GM23338 (cell line): ENCODE measurements around the gene GSTK1.

Experiments used
- CREB1 ChIP-seq: fragments of 250-450 bp; sonication (Bioruptor Pico); IDR thresholded peaks from 2 replicates; pipeline ENCODE4 v1.5.0; 2020; ENCODE audit warnings: low read depth, mild to moderate bottlenecking, moderate library complexity
- EZH2 ChIP-seq: fragments of 200-600 bp; sonication (generic); IDR thresholded peaks from one replicate; pipeline ENCODE4 v1.8.0; 2017; ENCODE audit warnings: antibody characterized with exemption, mild to moderate bottlenecking, low read depth; ENCODE audit not compliant: unreplicated experiment
- EZH2phosphoT487 ChIP-seq: fragments of 200-600 bp; sonication (generic); IDR thresholded peaks from one replicate; pipeline ENCODE4 v1.8.1; 2018; ENCODE audit warnings: antibody characterized with exemption; ENCODE audit not compliant: unreplicated experiment
- JUNB ChIP-seq: IDR thresholded peaks from one replicate; pipeline ENCODE4 v1.6.1; 2016; ENCODE audit warnings: antibody characterized with exemption; ENCODE audit not compliant: unreplicated experiment
- NANOG ChIP-seq: IDR thresholded peaks from 2 replicates; pipeline ENCODE4 v1.6.1; 2016; ENCODE audit warnings: antibody characterized with exemption, borderline replicate concordance
- POLR2AphosphoS5 ChIP-seq: IDR thresholded peaks from 2 replicates; pipeline ENCODE4 v1.6.1; 2016; ENCODE audit warnings: antibody characterized with exemption, low read depth
- STAT1 ChIP-seq: IDR thresholded peaks from one replicate; pipeline ENCODE4 v1.6.1; 2016; ENCODE audit warnings: antibody characterized with exemption; ENCODE audit not compliant: unreplicated experiment
- TF ChIP-seq, protein P1 (sequence below), 2 experiments: fragments of 200-600 bp in 1 of 2; sonication (generic) in 1 of 2; conservative IDR thresholded peaks; 2 replicates each; pipeline versions ENCODE4 v1.5.1 to v1.6.1; 2016 to 2017; ENCODE audit warnings: antibody characterized with exemption in 2 of 2, low read depth in 2 of 2, mild to moderate bottlenecking in 2 of 2, moderate library complexity in 1 of 2

DNA sequence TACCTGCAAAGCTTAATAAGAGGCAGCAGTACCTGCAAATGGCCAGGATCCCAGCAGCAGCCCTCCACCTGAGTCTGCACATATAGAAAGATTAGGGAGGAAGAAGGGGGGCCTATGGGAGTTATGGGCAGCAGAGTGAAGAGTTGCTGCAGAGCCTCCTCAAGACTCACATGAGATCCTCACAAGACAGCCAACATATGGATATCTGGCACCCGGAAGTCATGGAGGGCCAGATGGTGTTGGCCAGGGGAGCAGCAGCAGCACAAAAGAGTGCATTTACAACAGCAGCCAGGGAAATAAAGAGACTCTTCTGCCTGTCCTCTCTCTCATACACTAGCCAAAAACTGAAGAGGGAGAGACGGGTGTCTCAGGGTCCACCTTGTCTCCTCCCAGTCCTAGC is 45.4 kb upstream of the GSTK1 start:
- TF ChIP-seq POLR2AphosphoS5, result no peak
- TF ChIP-seq, protein P1, sequence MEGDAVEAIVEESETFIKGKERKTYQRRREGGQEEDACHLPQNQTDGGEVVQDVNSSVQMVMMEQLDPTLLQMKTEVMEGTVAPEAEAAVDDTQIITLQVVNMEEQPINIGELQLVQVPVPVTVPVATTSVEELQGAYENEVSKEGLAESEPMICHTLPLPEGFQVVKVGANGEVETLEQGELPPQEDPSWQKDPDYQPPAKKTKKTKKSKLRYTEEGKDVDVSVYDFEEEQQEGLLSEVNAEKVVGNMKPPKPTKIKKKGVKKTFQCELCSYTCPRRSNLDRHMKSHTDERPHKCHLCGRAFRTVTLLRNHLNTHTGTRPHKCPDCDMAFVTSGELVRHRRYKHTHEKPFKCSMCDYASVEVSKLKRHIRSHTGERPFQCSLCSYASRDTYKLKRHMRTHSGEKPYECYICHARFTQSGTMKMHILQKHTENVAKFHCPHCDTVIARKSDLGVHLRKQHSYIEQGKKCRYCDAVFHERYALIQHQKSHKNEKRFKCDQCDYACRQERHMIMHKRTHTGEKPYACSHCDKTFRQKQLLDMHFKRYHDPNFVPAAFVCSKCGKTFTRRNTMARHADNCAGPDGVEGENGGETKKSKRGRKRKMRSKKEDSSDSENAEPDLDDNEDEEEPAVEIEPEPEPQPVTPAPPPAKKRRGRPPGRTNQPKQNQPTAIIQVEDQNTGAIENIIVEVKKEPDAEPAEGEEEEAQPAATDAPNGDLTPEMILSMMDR (conservative IDR thresholded peaks at IDR 0.05; ENCODE audit: low read depth in 2 of 2), result no peak
- TF ChIP-seq EZH2, result no peak
- TF ChIP-seq JUNB, result no peak
- TF ChIP-seq CREB1 (CRISPR knock-in tag), result no peak
- no peak for TF ChIP-seq NANOG
- TF ChIP-seq EZH2phosphoT487, result no peak
- no peak for TF ChIP-seq STAT1
